GM12801 (cell line): Measurements from ENCODE around the gene AKAP13.

ENCODE experiments used
- CTCF ChIP-seq: IDR thresholded peaks from one replicate; pipeline ENCODE4 v1.5.1; 2011; ENCODE audit warnings: control low read depth; ENCODE audit not compliant: insufficient read length; ENCODE audit errors: extremely low read depth

Gene AKAP13

GRCh38 chr15:85606738-85607137 is 226.3 kb downstream of the AKAP13 start:
- TF ChIP-seq CTCF = no peak

GRCh38 chr15:85607141-85607806 is 226.9 kb downstream of the AKAP13 start:
- TF ChIP-seq CTCF = no peak

GRCh38 chr15:85607842-85608241 is 227.4 kb downstream of the AKAP13 start:
- TF ChIP-seq CTCF = no peak

GRCh38 chr15:85609492-85609891 is 229.1 kb downstream of the AKAP13 start:
- no peak for TF ChIP-seq CTCF

GRCh38 chr15:85611361-85611760 is 231.0 kb downstream of the AKAP13 start:
- TF ChIP-seq CTCF = no peak

- TF ChIP-seq CTCF = no peak
Observed at GRCh38 chr15:85614059-85614458, 233.7 kb downstream of the AKAP13 start.

- no peak for TF ChIP-seq CTCF
Observed at GRCh38 chr15:85615930-85616329, 235.5 kb downstream of the AKAP13 start.

DNA sequence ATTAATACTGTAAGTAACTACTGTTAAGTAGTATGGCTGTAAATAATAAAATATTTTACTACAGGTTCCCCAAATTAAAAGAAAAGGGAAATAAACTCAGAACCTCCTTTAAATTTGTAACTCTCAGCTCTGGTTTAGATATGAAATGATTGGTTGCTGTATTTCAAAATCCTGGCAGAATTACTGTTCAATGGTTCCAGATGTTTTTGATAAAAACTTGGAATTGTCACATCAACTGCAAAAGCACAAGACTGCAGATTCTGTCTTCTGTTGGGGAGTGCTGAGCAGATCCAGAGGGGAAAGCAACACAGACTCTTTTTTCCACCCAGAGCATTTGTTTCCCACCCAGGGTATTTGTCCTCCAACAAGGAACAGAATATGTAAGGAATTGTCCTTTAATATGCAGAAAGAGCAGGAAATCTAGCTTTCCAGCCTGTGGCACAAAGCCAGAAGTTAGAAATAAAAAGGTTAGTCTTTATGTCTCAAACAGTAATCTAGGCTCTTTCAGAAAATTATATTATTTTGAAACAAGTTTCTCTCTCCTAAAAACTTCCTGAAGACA is 236.2 kb downstream of the AKAP13 start:
- TF ChIP-seq CTCF = no peak
